Measurements from ENCODE around the gene PLA2G2A. TPM values are rescaled to one million over a fixed set of nuclear protein-coding genes. Genes with fewer than 3 reads are reported as not detected.

PLA2G2A gene
- total RNA-seq, 1 experiment from 2014 or later = 7.1 TPM

- Histone ChIP-seq H4K20me1 (ENCODE audit: control insufficient read depth, insufficient read depth, insufficient read length) (no peaks in the 10 kb centered on the region), H3K23ac (ENCODE audit: insufficient read length, low read depth, low read length) (no peak overlapping the region), H2BK120ac (ENCODE audit: low read depth, low read length, poor library complexity, severe bottlenecking) (no peak overlapping the region), H2BK15ac (ENCODE audit: low read depth, low read length) (no peak overlapping the region), H3K56ac (ENCODE audit: insufficient read length, low read depth, low read length) (no peak overlapping the region), H2AK5ac (ENCODE audit: insufficient read length, low read length) (no peak overlapping the region), H3K23me2 (ENCODE audit: insufficient read length, low read depth, low read length, poor library complexity, severe bottlenecking) (no peaks in the 10 kb centered on the region), H3K9ac (ENCODE audit: extremely low read depth, insufficient read length, low read length) (no peak overlapping the region), H4K8ac (replicated peaks; ENCODE audit: insufficient read length, low read depth, low read length) (no peak overlapping the region), H2BK20ac (ENCODE audit: low read depth, low read length, poor library complexity, severe bottlenecking) (no peak overlapping the region), H3K4me1 (ENCODE audit: insufficient read depth, low read length) (peaks cover 3% of the 10 kb centered on the region; the same call in 1 of the 2 replicates), H3K14ac (ENCODE audit: insufficient read depth, low read length) (no peak overlapping the region), H3K79me1 (ENCODE audit: insufficient read depth, low read depth, low read length, poor library complexity, severe bottlenecking) (no peaks in the 10 kb centered on the region), H4K5ac (ENCODE audit: insufficient read length, low read depth, low read length) (no peak overlapping the region), H3K27me3 (ENCODE audit: insufficient read depth, low read length) (no peaks in the 10 kb centered on the region), H4K91ac (ENCODE audit: insufficient read length, low read depth, low read length) (no peak overlapping the region), H3K9me3 (ENCODE audit: control insufficient read depth, low read depth, low read length) (no peaks in the 10 kb centered on the region), H2BK12ac (ENCODE audit: insufficient read length, low read depth, low read length) (no peak overlapping the region), H3K4me2 (ENCODE audit: insufficient read depth, insufficient read length, low read length) (no peak overlapping the region), H3T11ph (ENCODE audit: low read length) (no peak overlapping the region), H3K18ac (ENCODE audit: insufficient read length, low read depth, low read length) (no peak overlapping the region), H2AFZ (ENCODE audit: low read length) (no peak overlapping the region), H3K4ac (ENCODE audit: low read depth, low read length) (no peak overlapping the region), H2BK5ac (ENCODE audit: insufficient read length, low read length) (no peak overlapping the region), H3K79me2 (ENCODE audit: insufficient read depth, low read length) (no peaks in the 10 kb centered on the region), H3K27ac (ENCODE audit: insufficient read length, low read depth, low read length) (no peak overlapping the region)
- DNase-seq = no peak
- Mint-ChIP-seq H3K4me1 (peaks cover 32 to 38% of the 10 kb centered on the region in 2 experiments), H3K36me3 (ENCODE audit: insufficient read depth in 1 of 3, low read depth in 3 of 3) (peaks cover 4 to 8% (median 8%) of the 10 kb centered on the region in 3 experiments; a peak in 4 of 7 replicates), H3K27ac (peak overlapping the region in 1 of 3 experiments; percentile 2; a peak in 2 of 7 replicates), H3K27me3 (ENCODE audit: low read depth) (no peaks in the 10 kb centered on the region; the same call in none of the 2 replicates), H3K4me3 (no peak overlapping the region), H3K9me3 (peaks cover 0 to 7% of the 10 kb centered on the region in 2 experiments; a peak in 1 of 5 replicates)
- TF ChIP-seq CTCF (conservative IDR thresholded peaks at IDR 0.05) = no peak
- no CpG with 5 or more reads among the region's 12 CpGs for WGBS (ENCODE audit: extremely low coverage, insufficient read length, low lambda C conversion rate)
These were observed 2.3 kb upstream of the PLA2G2A start for GRCh38 chr1:19981507-19982312.

All from H9 (cell line).